Iris pigment epithelial cell (primary cell): ENCODE results near the gene ADAMTS3.

ENCODE experiments used
- DNase-seq: peaks from one replicate; pipeline ENCODE4 v3.0.0-alpha.2; 2011; ENCODE audit warnings: low read depth

The ADAMTS3 gene

DNA sequence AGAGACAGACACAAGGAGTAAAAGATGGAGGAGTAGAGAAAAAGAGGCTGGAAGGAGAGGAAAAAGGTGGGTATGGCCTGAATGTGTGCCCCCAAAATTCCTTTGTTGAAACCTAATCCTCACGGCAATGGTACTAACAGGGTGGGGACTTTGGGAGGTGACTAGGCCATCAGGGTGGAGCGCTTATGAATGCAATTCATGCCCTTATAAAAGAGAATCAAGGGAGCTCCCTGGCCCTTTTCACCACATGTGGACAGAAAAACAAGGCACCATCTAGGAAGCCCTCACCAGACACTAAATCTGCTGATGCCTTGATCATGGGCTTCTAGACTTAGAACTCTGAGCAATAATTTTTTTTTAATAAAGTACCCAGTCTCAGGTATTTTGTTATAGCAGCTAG lies 282.1 kb downstream of the ADAMTS3 start:
- no peak for DNase-seq

DNA sequence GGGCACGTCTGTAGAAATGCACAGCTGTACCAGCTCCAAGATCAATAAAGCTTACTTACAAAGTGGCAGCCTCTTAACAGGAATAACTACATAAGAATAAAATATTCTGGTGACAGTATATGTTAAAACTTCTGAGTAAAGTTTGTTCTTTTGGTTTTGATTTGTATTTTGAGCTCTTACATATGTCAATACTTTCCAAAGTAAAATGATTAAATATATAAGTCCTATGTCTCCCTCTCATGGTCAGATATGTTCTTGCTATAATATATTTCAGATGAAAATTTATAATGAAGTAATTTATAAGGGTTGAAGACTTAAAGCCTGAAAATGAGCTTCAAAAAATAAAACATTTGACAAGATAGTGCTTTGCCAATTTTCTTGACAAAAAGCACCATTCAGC lies 282.8 kb downstream of the ADAMTS3 start:
- DNase-seq: peak; percentile 15

DNA sequence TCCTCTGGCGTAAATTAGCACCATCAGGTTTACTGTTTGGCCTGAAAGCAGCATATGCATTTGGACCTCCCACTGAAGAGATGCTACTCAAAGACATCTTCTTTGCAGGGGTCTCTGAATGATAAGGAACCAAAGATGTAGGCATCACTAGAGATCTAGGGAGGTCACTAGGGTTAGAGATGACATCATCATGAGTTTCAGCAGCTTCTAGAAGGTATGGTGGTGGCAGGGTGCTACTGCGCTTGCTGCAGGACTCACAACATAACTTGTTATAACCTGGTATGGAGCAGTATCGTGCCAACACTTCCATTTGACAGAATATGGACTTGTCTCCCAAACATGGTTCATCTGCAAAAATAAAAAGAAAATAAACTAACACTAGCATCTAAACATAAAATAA lies 285.7 kb downstream of the ADAMTS3 start:
- DNase-seq: no peak

DNA sequence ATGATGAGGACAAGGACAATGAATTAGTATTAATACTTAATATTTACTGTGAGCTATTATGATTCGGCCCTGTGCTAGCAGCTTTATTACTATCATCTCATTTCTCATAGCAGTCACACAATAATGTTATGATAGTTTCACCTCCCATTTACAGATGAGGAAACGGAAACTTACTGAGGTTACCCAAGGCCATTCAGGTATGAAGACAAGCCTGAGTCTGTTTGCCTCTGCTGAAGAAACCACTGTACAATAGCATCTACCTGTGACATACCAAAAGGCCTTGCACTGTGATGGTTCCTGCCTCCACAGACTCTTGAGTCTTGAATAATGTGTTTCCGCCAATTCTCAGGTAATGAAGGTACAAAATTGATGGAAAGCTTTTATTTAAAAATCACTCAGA lies 288.8 kb downstream of the ADAMTS3 start:
- DNase-seq: no peak

DNA sequence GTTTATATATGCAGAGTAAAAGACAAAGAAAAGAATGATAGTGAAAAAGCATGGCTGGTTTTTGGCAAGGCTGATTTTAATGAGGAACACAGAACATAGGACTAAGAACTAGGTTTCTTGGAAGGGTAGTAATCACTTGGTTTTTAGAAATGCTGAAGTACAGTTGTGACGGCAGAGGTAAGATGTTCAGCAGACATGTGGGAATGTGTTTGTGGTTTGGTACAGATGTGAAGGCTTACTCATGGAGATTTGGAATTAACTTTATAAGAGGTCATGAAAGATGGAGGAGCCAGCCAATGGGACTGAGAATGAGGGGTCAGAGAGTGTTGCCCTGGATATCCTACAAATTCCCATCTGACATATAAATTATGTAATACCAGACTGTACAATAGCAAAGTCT lies 293.6 kb downstream of the ADAMTS3 start:
- no peak for DNase-seq

DNA sequence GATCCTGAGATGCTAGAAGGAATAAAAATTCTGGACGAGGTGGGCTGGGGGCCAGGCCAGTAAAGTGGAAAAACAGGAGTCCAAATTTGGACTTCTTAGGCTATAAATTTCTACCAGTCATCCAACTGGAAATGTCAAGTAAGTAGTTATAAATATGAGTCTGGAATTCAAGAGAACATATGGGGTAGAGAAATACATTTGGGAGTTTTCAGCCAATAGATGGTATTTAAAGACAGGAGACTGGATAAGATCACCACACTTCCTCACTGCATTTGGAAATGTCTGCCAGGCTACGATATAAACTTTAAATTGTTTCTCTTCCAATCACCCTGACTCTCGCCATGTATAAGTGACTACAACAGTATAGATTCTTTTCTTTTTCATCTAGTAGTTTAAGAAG lies 294.8 kb downstream of the ADAMTS3 start:
- DNase-seq: no peak

DNA sequence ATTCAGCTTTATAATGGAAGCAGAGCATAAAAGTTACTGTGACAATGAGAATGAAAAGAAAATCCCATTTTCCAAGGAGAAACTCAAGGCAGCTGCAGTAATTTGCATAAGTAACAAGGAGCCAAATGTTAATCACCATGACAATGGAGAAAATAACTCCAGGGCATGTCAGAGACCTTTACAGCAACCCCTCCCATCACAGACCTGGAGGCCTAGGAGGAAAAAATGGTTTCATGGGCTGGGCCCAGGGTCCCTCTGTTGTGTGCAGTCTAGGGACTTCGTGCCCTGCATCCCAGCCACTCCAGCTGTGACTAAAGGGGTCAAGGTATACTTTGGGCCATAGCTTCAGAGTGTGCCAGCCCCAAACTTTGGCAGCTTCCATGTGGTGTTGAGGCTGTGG lies 313.8 kb downstream of the ADAMTS3 start:
- DNase-seq: no peak

DNA sequence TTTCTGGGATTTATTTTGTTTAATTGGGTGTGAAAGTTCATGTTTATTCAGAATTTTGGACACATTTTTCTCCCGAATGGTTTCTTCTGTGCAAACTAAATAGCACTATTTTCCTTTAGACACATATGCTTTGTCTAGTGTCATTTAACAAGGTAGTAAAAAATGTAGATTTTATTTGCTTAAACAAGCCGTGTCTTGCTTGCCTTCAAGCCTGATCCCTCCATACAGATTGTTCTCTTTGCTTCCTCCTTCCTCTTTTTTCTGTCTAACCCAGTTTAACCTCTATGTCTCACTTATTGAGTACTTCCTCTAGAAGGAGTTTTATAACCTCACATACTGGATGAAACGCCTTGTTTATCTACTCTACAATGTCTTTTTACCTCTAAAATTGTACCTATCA lies 325.4 kb downstream of the ADAMTS3 start:
- no peak for DNase-seq

DNA sequence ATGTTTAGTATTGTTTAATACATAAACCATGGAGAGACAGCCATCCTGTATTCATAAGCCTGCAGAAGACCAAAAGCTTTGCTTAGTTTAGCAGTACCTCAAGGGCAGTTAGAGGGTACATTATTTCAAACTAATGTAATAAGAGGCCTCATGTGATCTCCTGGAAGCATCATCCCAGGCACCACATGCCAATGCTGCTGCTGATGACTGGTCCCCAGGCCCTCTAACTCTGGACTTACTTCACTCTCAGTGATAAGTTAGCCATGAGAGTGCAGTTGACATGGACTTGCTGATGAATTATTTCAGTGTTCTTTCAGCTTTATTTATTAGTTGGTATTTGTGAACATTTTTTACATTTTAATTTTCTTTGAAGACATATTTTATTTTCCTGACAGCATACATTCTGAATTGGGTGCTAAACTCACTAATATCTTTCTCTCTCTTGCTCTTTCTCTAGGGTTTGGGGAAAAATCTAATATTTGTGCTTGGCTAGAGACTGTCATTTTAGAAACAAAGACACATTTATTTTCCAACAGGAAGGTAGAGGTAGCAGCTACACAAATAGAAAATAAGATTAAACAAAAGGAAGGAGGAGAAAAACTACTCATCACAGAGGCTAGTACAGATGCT lies 329.4 kb downstream of the ADAMTS3 start:
- no peak for DNase-seq
